ENCODE results near the gene NOM1. TPM values are rescaled to one million over a fixed set of nuclear protein-coding genes. Genes with fewer than 3 reads are reported as not detected.

NOM1 gene
- polyA plus RNA-seq, 2 of the 4 experiments (the other 2 are of a cell fraction), result 15.5 to 17.7 TPM

DNA sequence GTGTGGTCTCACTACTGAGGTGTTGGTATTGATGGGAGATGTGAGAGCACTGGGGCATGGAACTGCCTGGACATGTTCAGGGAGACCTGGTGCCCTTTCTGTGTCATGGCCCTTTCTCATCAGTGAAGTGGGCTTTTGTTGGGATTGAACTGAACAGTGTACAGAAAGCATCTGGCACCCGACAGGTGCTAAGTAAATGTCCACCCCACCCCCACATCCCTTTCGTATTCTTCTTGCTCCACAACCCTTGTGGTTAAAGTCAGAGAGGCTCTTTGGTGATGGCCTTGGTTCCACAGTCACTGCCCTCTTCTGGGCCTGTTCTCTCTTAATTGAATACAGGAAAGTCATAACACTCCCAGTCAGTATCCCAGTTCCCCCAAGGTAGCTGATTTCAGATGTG is 5.4 kb downstream of the NOM1 start:
- H3K4me2 ChIP-seq, result no peak overlapping the region
- H3K4me3 ChIP-seq, result no peak overlapping the region
- ChIA-PET POLR2A (no interaction called here), CTCF (no interaction called here)
- TF ChIP-seq POLR2AphosphoS2 (conservative IDR thresholded peaks at IDR 0.05; ENCODE audit: low read length), result no peak
- TF ChIP-seq MAFK (IDR thresholded peaks at IDR 0.05; ENCODE audit: partially characterized antibody), result no peak
- 85% methylated on average over 2 of the region's 2 CpGs for WGBS (ENCODE audit: missing lambda C conversion rate)
- no peaks in the 10 kb centered on the region for H3K9me3 ChIP-seq
- DNase-seq (ENCODE audit: low read depth in 1 of 2, low spot score in 1 of 2) (no peak), ATAC-seq (no peak), FAIRE-seq (no peak)
- H3K4me1 ChIP-seq, result peaks cover 14% of the 10 kb centered on the region; the same call in 2 of the 3 replicates
- H3K27ac ChIP-seq, result peak overlapping the region in 1 of 2 experiments; percentile 31; a peak in 1 of 6 replicates

DNA sequence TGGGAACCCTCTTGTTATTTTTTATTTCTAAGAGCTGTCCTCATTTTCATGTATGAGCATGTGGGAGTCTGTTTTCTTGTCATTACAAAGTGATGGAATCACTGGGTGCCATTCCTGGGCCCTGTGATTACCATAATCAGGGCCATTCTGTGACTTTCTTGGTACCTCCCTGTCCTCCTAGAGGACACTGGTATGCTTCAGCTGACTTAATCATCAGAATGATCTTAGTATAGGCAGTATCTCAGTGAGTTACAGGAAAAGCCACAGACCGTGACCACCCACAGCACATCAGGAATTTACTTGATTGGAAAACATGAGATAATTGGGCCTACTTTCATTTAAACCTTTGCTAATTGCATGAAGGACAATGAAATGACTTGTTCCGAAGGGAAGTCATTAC is 7.2 kb downstream of the NOM1 start:
- ATAC-seq, result no peak
- Histone ChIP-seq H3K4me2 (no peak overlapping the region), H3K4me3 (no peak overlapping the region), H3K9me3 (no peaks in the 10 kb centered on the region), H3K4me1 (peaks cover 5% of the 10 kb centered on the region; the same call in 1 of the 3 replicates), H3K27ac (no peak overlapping the region)
- TF ChIP-seq KDM5A (IDR thresholded peaks at IDR 0.05) (no peak), FOSB (CRISPR knock-in tag; IDR thresholded peaks at IDR 0.05) (no peak), ESRRA (IDR thresholded peaks at IDR 0.05; ENCODE audit: borderline replicate concordance, low read length) (no peak), PHF8 (IDR thresholded peaks at IDR 0.05; ENCODE audit: borderline replicate concordance, low read depth) (no peak), ZNF302 (CRISPR knock-in tag; IDR thresholded peaks at IDR 0.05) (no peak), MAFK (IDR thresholded peaks at IDR 0.05; ENCODE audit: partially characterized antibody) (no peak), HMGXB4 (CRISPR knock-in tag; IDR thresholded peaks at IDR 0.05; ENCODE audit: borderline replicate concordance) (no peak), RAD21 (conservative IDR thresholded peaks at IDR 0.05 in 1 of 2, IDR thresholded peaks at IDR 0.05 in 1 of 2) (no peak), NFE2L2 (conservative IDR thresholded peaks at IDR 0.05; ENCODE audit: low read length) (no peak)
- TF ChIP-seq, protein P1, sequence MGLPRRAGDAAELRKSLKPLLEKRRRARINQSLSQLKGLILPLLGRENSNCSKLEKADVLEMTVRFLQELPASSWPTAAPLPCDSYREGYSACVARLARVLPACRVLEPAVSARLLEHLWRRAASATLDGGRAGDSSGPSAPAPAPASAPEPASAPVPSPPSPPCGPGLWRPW (IDR thresholded peaks at IDR 0.05), result no peak
- TF ChIP-seq, protein P2, sequence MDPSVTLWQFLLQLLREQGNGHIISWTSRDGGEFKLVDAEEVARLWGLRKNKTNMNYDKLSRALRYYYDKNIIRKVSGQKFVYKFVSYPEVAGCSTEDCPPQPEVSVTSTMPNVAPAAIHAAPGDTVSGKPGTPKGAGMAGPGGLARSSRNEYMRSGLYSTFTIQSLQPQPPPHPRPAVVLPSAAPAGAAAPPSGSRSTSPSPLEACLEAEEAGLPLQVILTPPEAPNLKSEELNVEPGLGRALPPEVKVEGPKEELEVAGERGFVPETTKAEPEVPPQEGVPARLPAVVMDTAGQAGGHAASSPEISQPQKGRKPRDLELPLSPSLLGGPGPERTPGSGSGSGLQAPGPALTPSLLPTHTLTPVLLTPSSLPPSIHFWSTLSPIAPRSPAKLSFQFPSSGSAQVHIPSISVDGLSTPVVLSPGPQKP (IDR thresholded peaks at IDR 0.05; ENCODE audit: low read depth, low read length), result no peak
- no peak for FAIRE-seq
- DNase-seq (ENCODE audit: low read depth in 1 of 2, low spot score in 1 of 2), result no peak
- POLR2A ChIA-PET, result interaction anchor here (0.8 kb wide), 1 partner anchor 63 kb away, joined by 5 read pairs; no protein-coding TSS in a partner anchor
- CTCF ChIA-PET, result interaction anchor here (2.2 kb wide), 1 partner anchor 14 kb away, joined by 7 read pairs; no protein-coding TSS in a partner anchor
- 90% methylated on average over 2 of the region's 2 CpGs for WGBS (ENCODE audit: missing lambda C conversion rate)

DNA sequence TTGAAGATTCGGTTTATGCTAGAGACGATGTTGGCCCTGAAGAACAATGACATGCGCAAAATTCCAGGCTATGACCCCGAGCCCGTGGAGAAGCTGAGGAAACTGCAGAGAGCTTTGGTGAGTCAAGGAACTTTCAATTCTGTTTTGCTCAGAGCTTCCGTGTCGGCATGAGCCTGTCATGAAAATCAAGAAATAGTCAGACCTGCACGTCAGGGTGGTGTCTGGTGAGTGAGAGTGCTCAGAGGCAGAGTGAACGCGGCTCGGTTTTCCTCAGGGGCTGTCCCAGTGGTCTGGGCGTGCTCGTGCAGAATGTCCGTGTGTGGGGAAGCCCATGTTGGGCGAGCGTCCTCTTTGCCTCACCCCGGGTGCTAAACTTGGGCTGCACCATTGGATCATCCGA is 12.6 kb downstream of the NOM1 start:
- Histone ChIP-seq H3K4me2 (no peak overlapping the region), H3K4me3 (no peak overlapping the region), H3K27ac (no peak overlapping the region), H3K9me3 (no peaks in the 10 kb centered on the region), H3K4me1 (no peaks in the 10 kb centered on the region)
- POLR2A ChIA-PET, result no interaction called here
- WGBS (ENCODE audit: missing lambda C conversion rate), result 96% methylated on average over 18 of the region's 18 CpGs
- CTCF ChIA-PET, result interaction anchor here (1.0 to 7.4 kb wide), 2 partner anchors 10 to 12 kb away, joined by 3 to 42 read pairs; partner anchors contain the start of gene NOM1
- no peak for ATAC-seq
- FAIRE-seq, result no peak
- DNase-seq (ENCODE audit: low read depth in 1 of 2, low spot score in 1 of 2), result no peak
- TF ChIP-seq FOSB (CRISPR knock-in tag; IDR thresholded peaks at IDR 0.05), result no peak
- no peak for TF ChIP-seq TP53 (CRISPR knock-in tag; IDR thresholded peaks at IDR 0.05)
- TF ChIP-seq, protein P3, sequence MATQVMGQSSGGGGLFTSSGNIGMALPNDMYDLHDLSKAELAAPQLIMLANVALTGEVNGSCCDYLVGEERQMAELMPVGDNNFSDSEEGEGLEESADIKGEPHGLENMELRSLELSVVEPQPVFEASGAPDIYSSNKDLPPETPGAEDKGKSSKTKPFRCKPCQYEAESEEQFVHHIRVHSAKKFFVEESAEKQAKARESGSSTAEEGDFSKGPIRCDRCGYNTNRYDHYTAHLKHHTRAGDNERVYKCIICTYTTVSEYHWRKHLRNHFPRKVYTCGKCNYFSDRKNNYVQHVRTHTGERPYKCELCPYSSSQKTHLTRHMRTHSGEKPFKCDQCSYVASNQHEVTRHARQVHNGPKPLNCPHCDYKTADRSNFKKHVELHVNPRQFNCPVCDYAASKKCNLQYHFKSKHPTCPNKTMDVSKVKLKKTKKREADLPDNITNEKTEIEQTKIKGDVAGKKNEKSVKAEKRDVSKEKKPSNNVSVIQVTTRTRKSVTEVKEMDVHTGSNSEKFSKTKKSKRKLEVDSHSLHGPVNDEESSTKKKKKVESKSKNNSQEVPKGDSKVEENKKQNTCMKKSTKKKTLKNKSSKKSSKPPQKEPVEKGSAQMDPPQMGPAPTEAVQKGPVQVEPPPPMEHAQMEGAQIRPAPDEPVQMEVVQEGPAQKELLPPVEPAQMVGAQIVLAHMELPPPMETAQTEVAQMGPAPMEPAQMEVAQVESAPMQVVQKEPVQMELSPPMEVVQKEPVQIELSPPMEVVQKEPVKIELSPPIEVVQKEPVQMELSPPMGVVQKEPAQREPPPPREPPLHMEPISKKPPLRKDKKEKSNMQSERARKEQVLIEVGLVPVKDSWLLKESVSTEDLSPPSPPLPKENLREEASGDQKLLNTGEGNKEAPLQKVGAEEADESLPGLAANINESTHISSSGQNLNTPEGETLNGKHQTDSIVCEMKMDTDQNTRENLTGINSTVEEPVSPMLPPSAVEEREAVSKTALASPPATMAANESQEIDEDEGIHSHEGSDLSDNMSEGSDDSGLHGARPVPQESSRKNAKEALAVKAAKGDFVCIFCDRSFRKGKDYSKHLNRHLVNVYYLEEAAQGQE (IDR thresholded peaks at IDR 0.05), result no peak
- TF ChIP-seq, protein P1 (IDR thresholded peaks at IDR 0.05), result no peak
- TF ChIP-seq JUN (IDR thresholded peaks at IDR 0.05), result no peak
- TF ChIP-seq RAD21 (conservative IDR thresholded peaks at IDR 0.05 in 1 of 2, IDR thresholded peaks at IDR 0.05 in 1 of 2), result no peak
- TF ChIP-seq BCL3 (IDR thresholded peaks at IDR 0.05), result no peak
- TF ChIP-seq CEBPB (IDR thresholded peaks at IDR 0.05), result no peak
- TF ChIP-seq FOXS1 (CRISPR knock-in tag; IDR thresholded peaks at IDR 0.05), result no peak
- TF ChIP-seq SREBF2 (IDR thresholded peaks at IDR 0.05), result no peak
- no peak for TF ChIP-seq BHLHE40 (IDR thresholded peaks at IDR 0.05; ENCODE audit: low read depth, low read length)
- no peak for TF ChIP-seq RARB (CRISPR knock-in tag; IDR thresholded peaks at IDR 0.05)
- TF ChIP-seq, protein P4, sequence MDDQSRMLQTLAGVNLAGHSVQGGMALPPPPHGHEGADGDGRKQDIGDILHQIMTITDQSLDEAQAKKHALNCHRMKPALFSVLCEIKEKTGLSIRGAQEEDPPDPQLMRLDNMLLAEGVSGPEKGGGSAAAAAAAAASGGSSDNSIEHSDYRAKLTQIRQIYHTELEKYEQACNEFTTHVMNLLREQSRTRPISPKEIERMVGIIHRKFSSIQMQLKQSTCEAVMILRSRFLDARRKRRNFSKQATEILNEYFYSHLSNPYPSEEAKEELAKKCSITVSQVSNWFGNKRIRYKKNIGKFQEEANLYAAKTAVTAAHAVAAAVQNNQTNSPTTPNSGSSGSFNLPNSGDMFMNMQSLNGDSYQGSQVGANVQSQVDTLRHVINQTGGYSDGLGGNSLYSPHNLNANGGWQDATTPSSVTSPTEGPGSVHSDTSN (IDR thresholded peaks at IDR 0.05), result no peak
- no peak for TF ChIP-seq ZNF302 (CRISPR knock-in tag; IDR thresholded peaks at IDR 0.05)
- TF ChIP-seq RCOR1 (IDR thresholded peaks at IDR 0.05; ENCODE audit: low read depth, low read length), result no peak

Measured in A549 (cell line).